OCI-LY1 (cell line): Measurements from ENCODE around the gene CDYL2.

Experiments
- EZH2 ChIP-seq: fragments of 200-600 bp; sonication (generic), shearing (Covaris generic); IDR thresholded peaks from 2 replicates; pipeline ENCODE4 v1.8.0; 2017; ENCODE audit warnings: borderline replicate concordance, mixed run types, mild to moderate bottlenecking, antibody characterized with exemption, low read length, moderate library complexity, mixed read lengths
- TF ChIP-seq, protein P1 (sequence below): fragments of 200-600 bp; sonication (generic), shearing (Covaris generic); IDR thresholded peaks from 2 replicates; pipeline ENCODE4 v1.5.1; 2017; ENCODE audit warnings: mild to moderate bottlenecking, antibody characterized with exemption, low read length, moderate library complexity, mixed read lengths

- TF ChIP-seq, protein P1, sequence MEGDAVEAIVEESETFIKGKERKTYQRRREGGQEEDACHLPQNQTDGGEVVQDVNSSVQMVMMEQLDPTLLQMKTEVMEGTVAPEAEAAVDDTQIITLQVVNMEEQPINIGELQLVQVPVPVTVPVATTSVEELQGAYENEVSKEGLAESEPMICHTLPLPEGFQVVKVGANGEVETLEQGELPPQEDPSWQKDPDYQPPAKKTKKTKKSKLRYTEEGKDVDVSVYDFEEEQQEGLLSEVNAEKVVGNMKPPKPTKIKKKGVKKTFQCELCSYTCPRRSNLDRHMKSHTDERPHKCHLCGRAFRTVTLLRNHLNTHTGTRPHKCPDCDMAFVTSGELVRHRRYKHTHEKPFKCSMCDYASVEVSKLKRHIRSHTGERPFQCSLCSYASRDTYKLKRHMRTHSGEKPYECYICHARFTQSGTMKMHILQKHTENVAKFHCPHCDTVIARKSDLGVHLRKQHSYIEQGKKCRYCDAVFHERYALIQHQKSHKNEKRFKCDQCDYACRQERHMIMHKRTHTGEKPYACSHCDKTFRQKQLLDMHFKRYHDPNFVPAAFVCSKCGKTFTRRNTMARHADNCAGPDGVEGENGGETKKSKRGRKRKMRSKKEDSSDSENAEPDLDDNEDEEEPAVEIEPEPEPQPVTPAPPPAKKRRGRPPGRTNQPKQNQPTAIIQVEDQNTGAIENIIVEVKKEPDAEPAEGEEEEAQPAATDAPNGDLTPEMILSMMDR: no peak
- no peak for TF ChIP-seq EZH2
Measured at GRCh38 chr16:80844395-80844794, 40.0 kb upstream of the CDYL2 start.
